Activated CD4-positive, alpha-beta memory T cell treated with anti-CD3 and anti-CD28 coated beads for 36 hours (primary cell): ENCODE results near the gene DARS2. TPM values are rescaled to one million over a fixed set of nuclear protein-coding genes. Genes with fewer than 3 reads are reported as not detected.

Experiments used
- CTCF ChIA-PET: fragments of 350-600 bp; sonication (Branson Sonifier 250); formaldehyde crosslinking; loops from one replicate; lab custom pipeline; 2021; ENCODE audit warnings: antibody characterized with exemption, inconsistent platforms; lab: Charles Lee
- POLR2A ChIA-PET: fragments of 350-600 bp; sonication (Branson Sonifier 250); formaldehyde crosslinking; loops from one replicate; lab custom pipeline; 2021; ENCODE audit warnings: antibody characterized with exemption; lab: Charles Lee
- DNase-seq: peaks from one replicate; pipeline ENCODE4 v3.0.0-alpha.2; 2020
- H3K27ac Mint-ChIP-seq: one replicate; pipeline ENCODE4 v1.8.0; 2021; ENCODE audit warnings: mixed read lengths
- H3K27me3 Mint-ChIP-seq: one replicate; pipeline ENCODE4 v1.8.0; 2021; ENCODE audit warnings: mixed read lengths
- H3K36me3 Mint-ChIP-seq: one replicate; pipeline ENCODE4 v1.8.0; 2021; ENCODE audit warnings: mixed read lengths
- H3K4me1 Mint-ChIP-seq: one replicate; pipeline ENCODE4 v1.8.0; 2021; ENCODE audit warnings: low read depth, mixed read lengths
- H3K4me3 Mint-ChIP-seq: one replicate; pipeline ENCODE4 v1.8.0; 2021; ENCODE audit warnings: mild to moderate bottlenecking, mixed read lengths
- H3K9me3 Mint-ChIP-seq: one replicate; pipeline ENCODE4 v1.8.0; 2021; ENCODE audit warnings: mixed read lengths
- intact Hi-C: fragments of 100-400 bp; cut with micrococcal nuclease; formaldehyde crosslinking; loops from one replicate; pipeline ENCODE4 v1.15.1; 2023
- total RNA-seq, 2 experiments: library from RNA; stranded (reverse); gene quantifications; one replicate each; pipeline ENCODE4 v1.2.3, GENCODE V29; 2021

The DARS2 gene
- total RNA-seq, 2 experiments from 2014 or later: 43.1 to 43.6 TPM

DNA sequence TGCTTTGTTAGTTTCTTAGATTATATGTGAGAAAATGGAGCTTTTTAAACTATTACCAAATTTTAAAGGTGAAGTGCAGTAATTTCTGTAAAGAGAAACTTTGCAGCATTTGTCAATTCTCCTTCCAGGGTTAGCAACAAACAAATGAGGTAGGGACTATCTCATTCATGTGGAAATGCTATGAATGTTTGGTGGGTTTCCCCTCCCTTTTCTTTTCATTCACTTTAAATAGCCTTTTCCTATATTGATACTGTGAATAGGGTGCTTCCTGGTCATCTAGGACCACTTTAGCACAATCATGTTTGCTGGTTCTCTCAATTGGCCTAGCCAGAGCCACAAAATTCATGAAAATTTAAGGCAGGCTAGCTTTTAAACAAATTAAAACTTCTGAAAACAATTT lies 64.3 kb downstream of the DARS2 start:
- POLR2A ChIA-PET: interaction anchor here (0.9 kb wide), 1 partner anchor 20 kb away, joined by 3 read pairs; the partner anchor contains the start of genes GAS5 and ZBTB37
- intact Hi-C loops: no loop called here
- Mint-ChIP-seq H3K9me3 (no peaks in the 10 kb centered on the region), H3K4me1 (peaks cover 23% of the 10 kb centered on the region), H3K27ac (no peak overlapping the region), H3K4me3 (no peak overlapping the region), H3K36me3 (peaks cover 35% of the 10 kb centered on the region), H3K27me3 (no peaks in the 10 kb centered on the region)
- CTCF ChIA-PET: no interaction called here
- DNase-seq: no peak

DNA sequence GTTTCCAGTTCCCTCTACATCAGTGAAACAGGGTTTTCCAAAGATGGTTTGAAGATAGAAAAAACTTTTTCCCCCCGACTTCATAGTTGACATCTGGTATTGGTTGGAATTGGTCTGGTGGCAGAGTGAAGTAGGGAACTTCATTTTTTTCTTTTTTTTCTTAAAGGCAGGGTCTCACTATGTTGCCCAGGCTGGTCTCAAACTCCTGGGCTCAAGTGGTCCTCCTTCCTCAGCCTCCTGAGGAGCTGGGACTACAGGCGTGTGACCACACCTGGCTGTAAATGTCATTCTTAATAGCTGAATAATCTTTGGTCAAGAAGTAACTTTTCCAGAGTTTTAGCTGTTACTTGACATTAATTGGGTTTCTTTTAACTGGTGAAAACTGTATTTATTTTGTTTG lies 65.4 kb downstream of the DARS2 start:
- Mint-ChIP-seq H3K4me1 (peaks cover 23% of the 10 kb centered on the region), H3K27ac (no peak overlapping the region), H3K27me3 (no peaks in the 10 kb centered on the region), H3K9me3 (no peaks in the 10 kb centered on the region), H3K4me3 (no peak overlapping the region), H3K36me3 (peaks cover 34% of the 10 kb centered on the region)
- ChIA-PET CTCF (no interaction called here), POLR2A (interaction anchor here (0.9 kb wide), 1 partner anchor 22 kb away, joined by 3 read pairs; the partner anchor contains the start of genes GAS5 and ZBTB37)
- intact Hi-C loops: no loop called here
- DNase-seq: no peak

DNA sequence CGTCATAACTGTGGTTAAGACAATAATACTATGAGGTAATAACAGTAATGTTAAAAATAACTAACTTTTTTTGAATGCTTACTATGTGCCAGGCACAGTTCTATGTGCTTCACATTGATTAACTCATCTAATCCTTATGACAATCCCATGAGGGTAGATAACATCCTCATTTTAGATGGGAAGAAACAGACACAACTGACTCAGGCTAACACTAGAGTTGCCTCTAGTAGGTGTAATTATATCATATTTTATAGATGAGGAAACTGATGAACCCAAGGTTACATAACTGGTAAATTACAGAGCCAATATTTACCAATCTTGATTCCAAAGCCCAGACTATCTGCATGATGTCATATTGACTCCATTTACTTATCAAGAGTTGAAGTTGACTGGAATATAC lies 69.1 kb downstream of the DARS2 start:
- POLR2A ChIA-PET: no interaction called here
- H3K4me1 Mint-ChIP-seq: peaks cover 4% of the 10 kb centered on the region
- H3K36me3 Mint-ChIP-seq: peaks cover 7% of the 10 kb centered on the region
- intact Hi-C loops: no loop called here
- no peaks in the 10 kb centered on the region for H3K27me3 Mint-ChIP-seq
- DNase-seq: no peak
- CTCF ChIA-PET: no interaction called here
- H3K9me3 Mint-ChIP-seq: no peaks in the 10 kb centered on the region
- no peak overlapping the region for H3K4me3 Mint-ChIP-seq
- H3K27ac Mint-ChIP-seq: no peak overlapping the region

DNA sequence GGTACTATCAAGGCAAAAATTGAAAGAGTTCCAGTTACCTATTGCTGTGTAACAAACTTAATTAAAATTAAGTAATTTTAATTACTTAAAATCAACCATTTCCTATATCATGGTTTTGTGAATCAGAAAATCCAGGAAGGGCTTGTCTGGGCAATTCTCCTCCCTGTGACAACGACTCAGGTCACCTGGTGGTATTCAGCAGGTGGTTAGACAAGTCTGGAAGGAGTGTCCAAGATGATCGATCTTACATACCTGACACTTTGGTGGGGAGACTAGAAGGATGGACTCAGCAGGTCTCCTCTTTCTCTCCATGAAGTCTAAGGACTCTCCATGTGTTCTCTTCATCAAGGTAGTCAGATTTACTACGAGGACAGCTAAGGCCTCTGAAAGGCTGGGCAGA lies 69.7 kb downstream of the DARS2 start:
- ChIA-PET POLR2A (no interaction called here), CTCF (no interaction called here)
- intact Hi-C loops: no loop called here
- H3K9me3 Mint-ChIP-seq: no peaks in the 10 kb centered on the region
- H3K4me3 Mint-ChIP-seq: no peak overlapping the region
- peaks cover 4% of the 10 kb centered on the region for H3K4me1 Mint-ChIP-seq
- H3K27me3 Mint-ChIP-seq: no peaks in the 10 kb centered on the region
- no peak overlapping the region for H3K27ac Mint-ChIP-seq
- no peak for DNase-seq
- H3K36me3 Mint-ChIP-seq: peaks cover 7% of the 10 kb centered on the region

DNA sequence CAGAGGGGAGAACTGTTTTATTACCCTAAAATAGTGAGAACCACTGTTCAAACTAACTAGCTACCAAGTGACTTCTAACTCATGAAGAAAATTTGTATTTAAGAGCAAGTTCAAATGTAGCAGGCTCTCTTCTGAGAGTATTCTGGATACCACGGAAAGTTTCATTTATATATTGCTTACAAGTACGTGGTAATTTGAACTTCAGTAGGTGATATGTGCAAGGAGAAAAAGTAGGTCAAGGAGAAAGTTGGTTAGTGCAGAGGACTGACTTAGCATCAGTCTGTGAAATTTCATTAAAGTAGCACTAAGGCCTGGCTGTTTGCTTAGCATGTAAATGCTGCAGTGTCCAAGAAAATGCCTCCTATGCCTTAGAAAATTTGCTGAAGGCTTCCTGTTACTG lies 76.0 kb downstream of the DARS2 start:
- H3K4me3 Mint-ChIP-seq: no peak overlapping the region
- no peaks in the 10 kb centered on the region for H3K9me3 Mint-ChIP-seq
- ChIA-PET POLR2A (no interaction called here), CTCF (no interaction called here)
- no peak overlapping the region for H3K27ac Mint-ChIP-seq
- intact Hi-C loops: no loop called here
- peaks cover 8% of the 10 kb centered on the region for H3K4me1 Mint-ChIP-seq
- no peak for DNase-seq
- peaks cover 6% of the 10 kb centered on the region for H3K36me3 Mint-ChIP-seq
- H3K27me3 Mint-ChIP-seq: no peaks in the 10 kb centered on the region

DNA sequence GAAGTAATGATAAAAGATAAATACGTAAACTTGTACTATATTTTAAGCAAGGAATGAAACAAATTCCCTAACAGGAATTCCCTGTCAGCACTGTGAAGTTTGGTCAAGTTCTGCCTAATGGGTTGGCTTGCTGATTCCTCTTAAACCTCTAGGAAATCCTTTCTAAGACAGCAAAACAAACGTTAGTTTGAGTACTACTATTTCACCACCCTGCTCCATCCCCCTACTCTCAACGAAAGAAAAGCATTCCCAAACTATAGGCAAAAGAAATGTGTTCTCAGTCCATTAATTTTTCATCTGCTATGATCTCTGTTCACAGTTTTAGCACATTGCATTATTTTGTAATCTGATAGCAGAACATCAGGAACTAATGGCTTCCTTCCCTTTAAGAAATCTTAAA lies 76.5 kb downstream of the DARS2 start:
- intact Hi-C loops: no loop called here
- no peaks in the 10 kb centered on the region for H3K27me3 Mint-ChIP-seq
- no peak overlapping the region for H3K27ac Mint-ChIP-seq
- H3K36me3 Mint-ChIP-seq: peaks cover 6% of the 10 kb centered on the region
- ChIA-PET CTCF (no interaction called here), POLR2A (no interaction called here)
- no peak for DNase-seq
- H3K4me1 Mint-ChIP-seq: peaks cover 8% of the 10 kb centered on the region
- no peaks in the 10 kb centered on the region for H3K9me3 Mint-ChIP-seq
- no peak overlapping the region for H3K4me3 Mint-ChIP-seq

DNA sequence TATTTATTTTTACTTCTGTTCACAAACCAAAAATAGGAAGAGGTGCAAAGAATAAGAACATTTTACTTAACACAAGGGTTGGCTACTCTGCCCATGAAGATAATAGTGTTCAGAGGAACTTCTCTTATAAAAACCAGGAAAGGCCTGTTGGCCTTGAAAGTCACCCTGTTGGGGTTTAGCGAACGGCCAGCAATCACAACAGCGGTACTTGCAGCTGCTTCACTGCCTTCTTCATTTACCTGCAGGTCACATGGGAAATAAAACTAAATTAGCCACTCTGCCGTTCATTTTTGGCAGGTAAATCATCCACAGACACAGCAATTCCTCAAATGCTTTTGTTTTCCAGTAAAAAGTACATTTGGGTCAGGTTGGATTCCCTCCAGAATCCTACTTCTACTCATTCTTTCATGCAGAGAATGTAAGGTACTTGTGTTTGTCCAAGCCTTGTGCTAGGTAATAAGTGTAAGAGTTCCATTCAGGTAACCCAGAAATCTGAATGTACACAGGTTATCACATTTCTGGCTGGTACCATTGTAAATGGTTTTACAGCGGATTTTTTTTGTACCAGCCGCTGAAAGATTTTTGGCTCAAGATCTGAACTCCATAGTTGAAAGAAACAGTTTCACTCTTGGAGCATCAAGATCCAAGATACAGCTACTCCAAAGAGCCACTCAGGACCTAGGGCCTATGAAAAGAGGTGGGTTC lies 79.5 kb downstream of the DARS2 start:
- no peak overlapping the region for H3K27ac Mint-ChIP-seq
- no peak overlapping the region for H3K4me3 Mint-ChIP-seq
- POLR2A ChIA-PET: no interaction called here
- no peak for DNase-seq
- CTCF ChIA-PET: no interaction called here
- H3K27me3 Mint-ChIP-seq: no peaks in the 10 kb centered on the region
- peaks cover 8% of the 10 kb centered on the region for H3K4me1 Mint-ChIP-seq
- intact Hi-C loops: no loop called here
- no peaks in the 10 kb centered on the region for H3K9me3 Mint-ChIP-seq
- peaks cover 6% of the 10 kb centered on the region for H3K36me3 Mint-ChIP-seq

Other genes starting within 250 kb of the DARS2 start
- not detected for gene SLC9C2, start 221.6 kb upstream of the DARS2 start, total RNA-seq
- gene TEX50, start 189.3 kb upstream of the DARS2 start, total RNA-seq: not detected
- not detected for gene ANKRD45, start 154.8 kb upstream of the DARS2 start, total RNA-seq
- 10 to 100 TPM; 12.9 to 14.9 TPM for gene KLHL20, start 109.7 kb upstream of the DARS2 start, total RNA-seq
- 10 to 100 TPM; 24.5 to 26.3 TPM for gene CENPL, start 210 bp downstream of the DARS2 start, total RNA-seq
- 100 to 1,000 TPM; 913 to 929 TPM for gene GAS5, start 43.3 kb downstream of the DARS2 start, total RNA-seq
- 1 to 10 TPM; 8.2 to 8.3 TPM for gene ZBTB37, start 43.7 kb downstream of the DARS2 start, total RNA-seq
- not detected for gene SERPINC1, start 92.7 kb downstream of the DARS2 start, total RNA-seq
- 10 to 100 TPM; 26.6 to 26.8 TPM for gene RC3H1, start 197.7 kb downstream of the DARS2 start, total RNA-seq